ENCODE data around the gene CHI3L1.

CHI3L1 gene

DNA sequence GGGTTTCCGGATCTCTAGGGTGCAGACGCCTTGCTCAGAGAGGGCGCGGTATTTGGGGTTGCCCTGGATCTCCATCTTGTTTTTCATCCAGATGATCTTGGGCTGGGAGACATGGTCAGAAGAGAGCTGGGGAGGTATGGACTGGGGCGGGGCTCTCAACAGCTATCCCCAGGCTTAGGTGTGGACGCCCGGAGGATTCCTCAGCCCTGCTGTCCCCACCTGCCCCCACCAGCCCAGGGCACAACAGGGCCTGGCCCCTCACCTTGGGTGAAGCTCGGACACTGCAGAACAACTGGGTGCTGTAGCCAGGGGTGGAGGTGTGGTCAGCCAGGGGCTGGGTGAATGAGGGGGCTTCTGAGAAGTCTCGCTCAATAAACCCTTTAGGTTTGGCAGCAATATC is 17.5 kb downstream of the CHI3L1 start:
- no peak for DNase-seq (ENCODE audit: low spot score)

- DNase-seq (ENCODE audit: low spot score) = no peak
These were observed 18.2 kb downstream of the CHI3L1 start for GRCh38 chr1:203168256-203168786.

- no peak for DNase-seq (ENCODE audit: low spot score)
These were observed 18.6 kb downstream of the CHI3L1 start for GRCh38 chr1:203167913-203168200.

DNA sequence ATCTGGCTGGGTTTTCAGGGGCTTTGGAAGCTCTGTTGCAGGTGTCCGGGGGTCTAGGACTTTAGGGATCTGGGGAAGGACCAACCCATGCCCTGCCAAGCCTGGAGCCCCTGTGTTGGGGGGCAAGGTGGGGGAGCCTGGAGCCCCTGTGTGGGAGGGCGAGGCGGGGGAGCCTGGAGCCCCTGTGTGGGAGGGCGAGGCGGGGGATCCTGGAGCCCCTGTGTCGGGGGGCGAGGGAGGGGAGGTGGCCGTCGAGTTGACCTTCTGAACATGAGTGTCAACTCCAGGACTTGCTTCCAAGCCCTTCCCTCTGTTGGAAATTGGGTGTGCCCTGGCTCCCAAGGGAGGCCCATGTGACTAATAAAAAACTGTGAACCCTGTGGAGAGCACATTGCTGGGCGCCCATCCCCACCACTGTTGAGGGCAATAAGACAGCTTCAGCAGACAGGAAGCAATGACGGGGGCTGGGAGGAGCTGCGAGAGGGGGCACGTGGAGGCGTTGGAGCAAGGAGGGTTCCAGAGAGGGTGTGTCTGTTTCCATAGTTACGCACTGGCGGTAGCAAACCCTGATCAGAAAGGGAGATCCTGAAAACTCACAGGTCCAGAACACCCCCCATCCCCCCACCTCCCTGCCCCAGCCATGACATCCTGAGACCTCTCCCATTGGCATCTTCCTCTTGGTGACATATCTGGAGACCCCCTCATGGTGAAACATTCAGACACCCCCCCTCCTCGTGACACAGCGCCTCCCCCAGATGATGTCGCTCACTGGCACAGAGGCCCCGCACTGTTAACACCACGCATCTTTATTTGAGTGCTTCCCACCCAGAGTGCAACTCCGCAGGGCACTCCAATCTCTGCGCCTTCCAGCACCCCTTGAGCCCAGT is 19.2 kb downstream of the CHI3L1 start:
- no peak for DNase-seq (ENCODE audit: low spot score)

DNA sequence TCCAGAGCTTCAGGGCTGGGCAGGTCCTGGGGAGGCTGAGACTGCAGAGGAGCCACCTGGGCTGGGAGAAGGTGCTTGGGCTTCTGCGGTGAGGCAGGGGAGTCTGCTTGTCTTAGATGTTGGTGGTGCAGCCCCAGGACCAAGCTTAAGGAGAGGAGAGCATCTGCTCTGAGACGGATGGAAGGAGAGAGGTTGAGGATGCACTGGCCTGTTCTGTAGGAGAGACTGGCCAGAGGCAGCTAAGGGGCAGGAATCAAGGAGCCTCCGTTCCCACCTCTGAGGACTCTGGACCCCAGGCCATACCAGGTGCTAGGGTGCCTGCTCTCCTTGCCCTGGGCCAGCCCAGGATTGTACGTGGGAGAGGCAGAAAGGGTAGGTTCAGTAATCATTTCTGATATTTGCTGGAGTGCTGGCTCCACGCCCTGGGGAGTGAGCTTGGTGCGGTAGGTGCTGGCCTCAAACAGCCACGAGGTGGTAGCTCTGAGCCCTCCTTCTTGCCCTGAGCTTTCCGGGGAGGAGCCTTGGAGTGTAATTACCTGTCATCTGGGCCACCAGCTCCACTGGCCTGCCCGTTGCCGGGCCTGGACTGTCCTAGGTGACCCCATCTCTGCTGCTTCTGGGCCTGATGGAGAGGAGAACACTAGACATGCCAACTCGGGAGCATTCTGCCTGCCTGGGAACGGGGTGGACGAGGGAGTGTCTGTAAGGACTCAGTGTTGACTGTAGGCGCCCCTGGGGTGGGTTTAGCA is 20.1 kb downstream of the CHI3L1 start:
- DNase-seq (ENCODE audit: low spot score) = no peak

DNA sequence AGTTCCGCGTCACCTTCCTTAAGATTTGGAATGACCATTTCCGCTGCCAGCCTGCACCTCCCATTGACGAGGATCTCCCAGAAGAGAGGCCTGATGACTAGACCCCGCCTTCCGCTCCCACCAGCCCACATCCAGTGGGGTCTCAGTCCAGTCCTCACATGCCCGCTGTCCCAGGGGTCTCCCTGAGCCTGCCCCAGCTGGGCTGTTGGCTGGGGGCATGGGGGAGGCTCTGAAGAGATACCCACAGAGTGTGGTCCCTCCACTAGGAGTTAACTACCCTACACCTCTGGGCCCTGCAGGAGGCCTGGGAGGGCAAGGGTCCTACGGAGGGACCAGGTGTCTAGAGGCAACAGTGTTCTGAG is 20.7 kb downstream of the CHI3L1 start:
- DNase-seq (ENCODE audit: low spot score) = no peak

DNA sequence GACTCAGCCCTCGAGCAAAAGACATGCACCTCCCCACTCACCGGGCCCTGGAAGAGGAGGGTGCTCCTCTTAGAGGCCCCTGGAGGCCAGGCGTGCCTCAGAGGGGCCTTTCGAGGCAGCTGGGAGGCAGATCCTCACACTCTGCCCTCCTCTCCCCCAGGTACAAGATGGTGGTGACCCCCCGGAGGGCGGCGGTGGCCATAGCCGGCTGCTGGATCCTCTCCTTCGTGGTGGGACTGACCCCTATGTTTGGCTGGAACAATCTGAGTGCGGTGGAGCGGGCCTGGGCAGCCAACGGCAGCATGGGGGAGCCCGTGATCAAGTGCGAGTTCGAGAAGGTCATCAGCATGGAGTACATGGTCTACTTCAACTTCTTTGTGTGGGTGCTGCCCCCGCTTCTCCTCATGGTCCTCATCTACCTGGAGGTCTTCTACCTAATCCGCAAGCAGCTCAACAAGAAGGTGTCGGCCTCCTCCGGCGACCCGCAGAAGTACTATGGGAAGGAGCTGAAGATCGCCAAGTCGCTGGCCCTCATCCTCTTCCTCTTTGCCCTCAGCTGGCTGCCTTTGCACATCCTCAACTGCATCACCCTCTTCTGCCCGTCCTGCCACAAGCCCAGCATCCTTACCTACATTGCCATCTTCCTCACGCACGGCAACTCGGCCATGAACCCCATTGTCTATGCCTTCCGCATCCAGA is 21.3 kb downstream of the CHI3L1 start:
- DNase-seq (ENCODE audit: low spot score) = no peak

- no peak for DNase-seq (ENCODE audit: low spot score)
These were observed 22.4 kb downstream of the CHI3L1 start for GRCh38 chr1:203163891-203164635.

DNA sequence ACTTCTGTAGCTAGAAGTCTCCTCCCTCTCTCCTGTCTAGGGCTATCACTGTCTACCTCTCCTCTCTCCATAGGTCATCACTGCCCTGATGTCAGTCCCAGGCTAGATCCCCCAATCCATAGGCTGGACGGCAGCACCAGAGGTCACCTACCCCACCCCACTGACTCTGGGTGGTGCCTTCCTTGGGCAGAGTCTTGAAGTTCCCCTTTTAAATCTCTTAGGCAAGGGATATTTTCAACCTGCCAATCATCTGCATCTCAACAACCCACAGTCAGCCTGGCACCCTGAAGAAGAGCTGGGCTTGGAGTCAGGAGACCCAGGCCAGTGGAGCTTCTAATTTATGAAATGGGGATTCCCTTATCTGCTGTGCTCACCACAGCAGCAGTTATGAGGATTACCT is 24.1 kb downstream of the CHI3L1 start:
- no peak for DNase-seq (ENCODE audit: low spot score)

DNA sequence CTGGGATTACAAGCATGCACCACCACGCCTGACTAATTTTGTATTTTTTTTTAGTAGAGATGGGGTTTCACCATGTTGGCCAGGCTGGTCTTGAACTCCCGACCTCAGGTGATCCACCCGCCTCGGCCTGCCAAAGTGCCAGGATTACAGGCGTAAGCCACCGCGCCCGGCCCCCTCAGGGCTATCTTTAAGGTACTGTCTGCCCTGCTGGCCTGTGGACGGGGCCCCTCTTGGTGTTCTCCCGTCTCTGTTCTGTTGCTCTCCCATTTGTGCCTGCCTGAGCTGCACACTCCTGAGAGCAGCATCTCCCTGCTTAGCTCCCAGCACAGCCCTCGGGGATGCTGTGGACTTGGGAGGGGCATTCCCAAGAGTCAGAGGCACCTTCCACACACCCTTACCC is 24.8 kb downstream of the CHI3L1 start:
- no peak for DNase-seq (ENCODE audit: low spot score)

- DNase-seq (ENCODE audit: low spot score) = no peak
These were observed 25.3 kb downstream of the CHI3L1 start for GRCh38 chr1:203161175-203161574.

GRCh38 chr1:203159844-203160243 is 26.7 kb downstream of the CHI3L1 start:
- DNase-seq (ENCODE audit: low spot score) = no peak

- DNase-seq (ENCODE audit: low spot score) = no peak
These were observed 27.4 kb downstream of the CHI3L1 start for GRCh38 chr1:203158960-203159665.

GRCh38 chr1:203158423-203158822 is 28.1 kb downstream of the CHI3L1 start:
- DNase-seq (ENCODE audit: low spot score) = no peak

DNA sequence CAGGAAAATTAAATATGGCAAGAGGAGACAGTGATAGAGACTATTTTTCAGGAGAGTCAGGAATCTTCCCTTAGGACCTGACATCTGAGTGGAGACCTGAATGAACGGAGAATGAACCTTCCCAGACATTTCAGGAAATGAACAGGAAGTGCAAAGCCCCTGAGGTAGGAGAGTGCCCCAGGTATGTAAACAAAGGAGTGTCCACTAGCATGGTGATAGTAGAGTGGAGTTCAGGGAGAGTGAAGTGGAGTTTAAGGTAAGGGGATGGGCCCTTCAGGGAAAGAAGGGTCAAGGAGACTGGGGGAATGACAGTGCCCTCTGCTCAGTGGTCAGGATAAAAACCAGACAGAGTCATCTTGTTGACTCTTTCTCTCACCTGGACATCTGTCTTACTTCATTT is 30.2 kb downstream of the CHI3L1 start:
- DNase-seq (ENCODE audit: low spot score) = no peak

DNA sequence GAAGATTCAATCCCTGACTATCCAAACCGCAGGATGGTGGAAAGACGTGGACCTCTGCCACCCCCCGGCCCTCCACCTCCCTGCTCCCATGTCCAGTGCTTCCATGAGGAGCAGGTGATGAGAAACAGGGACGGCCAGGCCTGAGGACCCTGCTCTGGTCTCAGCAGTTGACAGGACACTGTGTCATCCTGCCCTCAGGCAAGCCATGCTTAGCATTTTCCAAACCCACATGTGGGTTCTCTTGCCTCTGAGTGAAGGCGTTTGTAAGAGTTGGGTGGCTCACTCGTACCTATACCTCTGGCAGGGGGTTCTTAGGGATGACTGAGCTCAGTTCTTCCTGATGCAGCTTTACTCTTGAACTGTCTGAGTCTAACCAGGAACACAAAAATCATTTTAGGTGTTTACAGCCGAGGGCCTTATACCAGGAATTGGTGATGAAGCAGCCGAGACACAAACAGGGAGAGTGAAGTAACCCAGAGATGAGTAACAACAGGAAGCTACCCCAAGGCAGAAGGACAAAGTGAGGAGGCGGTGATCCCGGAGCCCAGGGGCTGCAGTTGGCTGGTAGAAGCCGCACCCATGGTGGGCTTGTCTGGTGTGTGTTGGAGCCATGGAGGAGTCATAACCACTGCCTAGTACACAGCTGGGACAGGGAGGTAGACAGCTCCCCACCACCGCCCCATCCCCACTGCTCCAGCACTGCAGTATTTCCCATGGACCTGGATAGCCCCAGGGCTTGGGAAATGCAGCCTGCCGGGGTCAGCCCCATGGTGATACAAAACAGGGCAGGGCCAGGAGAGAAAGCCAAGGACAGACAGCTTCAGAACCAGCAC is 32.3 kb downstream of the CHI3L1 start:
- DNase-seq (ENCODE audit: low spot score) = no peak

GRCh38 chr1:203153051-203153988 is 33.2 kb downstream of the CHI3L1 start:
- DNase-seq (ENCODE audit: low spot score) = no peak

- DNase-seq (ENCODE audit: low spot score) = no peak
These were observed 34.1 kb downstream of the CHI3L1 start for GRCh38 chr1:203152158-203153034.
